Chondrocyte (in vitro differentiated cells): ENCODE measurements around the gene DZIP1. TPM values are rescaled to one million over a fixed set of nuclear protein-coding genes. Genes with fewer than 3 reads are reported as not detected.

Experiments used
- DNase-seq: peaks from one replicate; pipeline ENCODE4 v3.0.0; 2021; ENCODE audit warnings: mixed read lengths, low spot score
- H3K27ac Mint-ChIP-seq: one replicate; pipeline ENCODE4 v1.8.0; 2021; ENCODE audit warnings: mild to moderate bottlenecking, moderate library complexity, mixed read lengths; ENCODE audit not compliant: unreplicated experiment
- H3K27me3 Mint-ChIP-seq: 2 replicates; pipeline ENCODE4 v1.8.0; 2021; ENCODE audit warnings: low read depth, mixed read lengths
- H3K36me3 Mint-ChIP-seq: 2 replicates; pipeline ENCODE4 v1.8.0; 2021; ENCODE audit warnings: low read depth, mixed read lengths
- H3K4me1 Mint-ChIP-seq: 2 replicates; pipeline ENCODE4 v1.8.0; 2021; ENCODE audit warnings: low read depth, mild to moderate bottlenecking, mixed read lengths
- H3K4me3 Mint-ChIP-seq: one replicate; pipeline ENCODE4 v1.8.0; 2021; ENCODE audit warnings: mild to moderate bottlenecking, moderate library complexity, mixed read lengths; ENCODE audit not compliant: unreplicated experiment
- H3K9me3 Mint-ChIP-seq: 2 replicates; pipeline ENCODE4 v1.8.0; 2021; ENCODE audit warnings: low read depth, mixed read lengths
- total RNA-seq: library from RNA; stranded (reverse); gene quantifications from 3 replicates; pipeline ENCODE4 v1.2.1, GENCODE V29; 2021
- TF ChIP-seq, protein P1 (sequence below): fragments of 200-600 bp; sonication (generic); IDR thresholded peaks from 2 replicates; pipeline ENCODE4 v1.5.0; 2021; ENCODE audit warnings: antibody characterized with exemption, mild to moderate bottlenecking, moderate library complexity

The DZIP1 gene
- total RNA-seq, 1 donor from 2014 or later, result 42.4 TPM

DNA sequence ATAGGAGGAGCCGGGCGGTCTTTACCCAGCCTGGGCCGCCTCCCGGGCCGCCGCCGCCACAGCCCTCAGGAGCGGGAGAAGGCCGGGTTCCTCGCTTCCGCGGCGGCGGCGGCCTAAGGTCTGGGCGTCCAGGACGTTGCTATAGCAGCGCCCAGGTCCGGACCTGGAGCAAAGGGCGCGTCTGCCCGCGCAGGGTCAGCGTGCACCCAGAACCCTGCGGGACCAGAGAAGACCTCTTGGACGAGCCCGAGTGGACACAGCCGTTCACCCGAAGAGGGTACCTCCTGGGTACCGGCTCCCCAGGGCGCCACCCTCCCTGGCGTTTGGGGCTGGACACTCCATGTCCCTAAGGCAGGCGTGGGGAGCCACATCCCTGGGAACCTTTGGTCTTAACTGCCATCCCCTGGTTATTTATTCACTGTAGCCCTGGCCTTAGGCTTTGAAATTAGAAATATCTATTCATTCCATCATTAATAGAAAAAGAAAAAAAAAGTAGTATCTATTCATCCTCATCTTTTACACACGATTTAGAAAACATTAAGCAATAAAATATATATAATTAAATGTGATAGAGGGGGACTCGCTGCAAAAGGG is 2.4 kb downstream of the DZIP1 start:
- peaks cover 10% of the 10 kb centered on the region for H3K36me3 Mint-ChIP-seq
- DNase-seq, result peak; percentile 86

DNA sequence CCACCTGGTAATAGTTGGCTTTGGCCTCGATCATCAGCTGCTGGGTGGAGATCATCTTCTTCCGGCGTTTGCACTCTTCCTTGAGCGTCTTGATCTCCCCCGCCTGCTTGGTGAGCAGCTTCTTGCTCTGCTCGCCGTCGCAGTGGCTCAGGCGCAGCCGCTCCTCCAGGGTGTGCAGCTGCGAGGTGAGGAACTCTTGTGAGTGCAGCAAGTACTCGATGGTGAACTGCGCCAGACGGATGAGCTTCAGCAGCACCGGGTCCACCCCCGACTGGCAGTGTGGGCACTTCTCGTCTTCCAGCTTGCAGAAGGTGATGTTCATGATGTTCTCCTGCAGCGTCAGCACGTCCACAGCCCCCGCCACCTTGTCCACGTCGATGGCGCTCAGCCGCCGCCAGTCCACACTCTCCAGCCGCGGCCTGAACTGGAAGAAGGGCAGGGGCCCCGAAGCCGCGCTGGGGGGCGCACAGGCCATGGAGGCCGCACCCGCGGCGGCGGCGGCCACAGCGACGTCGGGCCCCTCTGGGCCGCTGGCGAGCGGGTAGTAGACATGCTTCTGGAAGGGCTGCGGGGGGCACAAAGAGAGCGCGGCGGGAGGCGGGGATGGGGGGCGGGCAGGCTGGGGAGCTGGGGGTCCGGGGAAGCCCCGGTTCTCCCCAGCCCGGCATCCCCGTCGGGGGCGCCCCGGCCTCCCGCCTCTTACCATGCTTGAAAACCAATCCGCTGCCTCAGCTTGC is 3.0 kb downstream of the DZIP1 start:
- DNase-seq, result no peak
- H3K9me3 Mint-ChIP-seq, result no peaks in the 10 kb centered on the region
- H3K27me3 Mint-ChIP-seq, result no peaks in the 10 kb centered on the region
- TF ChIP-seq, protein P1, sequence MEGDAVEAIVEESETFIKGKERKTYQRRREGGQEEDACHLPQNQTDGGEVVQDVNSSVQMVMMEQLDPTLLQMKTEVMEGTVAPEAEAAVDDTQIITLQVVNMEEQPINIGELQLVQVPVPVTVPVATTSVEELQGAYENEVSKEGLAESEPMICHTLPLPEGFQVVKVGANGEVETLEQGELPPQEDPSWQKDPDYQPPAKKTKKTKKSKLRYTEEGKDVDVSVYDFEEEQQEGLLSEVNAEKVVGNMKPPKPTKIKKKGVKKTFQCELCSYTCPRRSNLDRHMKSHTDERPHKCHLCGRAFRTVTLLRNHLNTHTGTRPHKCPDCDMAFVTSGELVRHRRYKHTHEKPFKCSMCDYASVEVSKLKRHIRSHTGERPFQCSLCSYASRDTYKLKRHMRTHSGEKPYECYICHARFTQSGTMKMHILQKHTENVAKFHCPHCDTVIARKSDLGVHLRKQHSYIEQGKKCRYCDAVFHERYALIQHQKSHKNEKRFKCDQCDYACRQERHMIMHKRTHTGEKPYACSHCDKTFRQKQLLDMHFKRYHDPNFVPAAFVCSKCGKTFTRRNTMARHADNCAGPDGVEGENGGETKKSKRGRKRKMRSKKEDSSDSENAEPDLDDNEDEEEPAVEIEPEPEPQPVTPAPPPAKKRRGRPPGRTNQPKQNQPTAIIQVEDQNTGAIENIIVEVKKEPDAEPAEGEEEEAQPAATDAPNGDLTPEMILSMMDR, result no peak
- peaks cover 34% of the 10 kb centered on the region for H3K4me1 Mint-ChIP-seq
- H3K4me3 Mint-ChIP-seq, result peak overlapping the region; percentile 83
- peak overlapping the region; percentile 57 for H3K27ac Mint-ChIP-seq
- H3K36me3 Mint-ChIP-seq, result peaks cover 16% of the 10 kb centered on the region

More for the DNA sequence above, 2.4 kb downstream of the DZIP1 start:
- no peaks in the 10 kb centered on the region for H3K9me3 Mint-ChIP-seq
- H3K4me3 Mint-ChIP-seq, result peak overlapping the region; percentile 83
- no peak overlapping the region for H3K27ac Mint-ChIP-seq
- TF ChIP-seq, protein P1, result no peak
- H3K27me3 Mint-ChIP-seq, result no peaks in the 10 kb centered on the region
- peaks cover 35% of the 10 kb centered on the region for H3K4me1 Mint-ChIP-seq

DNA sequence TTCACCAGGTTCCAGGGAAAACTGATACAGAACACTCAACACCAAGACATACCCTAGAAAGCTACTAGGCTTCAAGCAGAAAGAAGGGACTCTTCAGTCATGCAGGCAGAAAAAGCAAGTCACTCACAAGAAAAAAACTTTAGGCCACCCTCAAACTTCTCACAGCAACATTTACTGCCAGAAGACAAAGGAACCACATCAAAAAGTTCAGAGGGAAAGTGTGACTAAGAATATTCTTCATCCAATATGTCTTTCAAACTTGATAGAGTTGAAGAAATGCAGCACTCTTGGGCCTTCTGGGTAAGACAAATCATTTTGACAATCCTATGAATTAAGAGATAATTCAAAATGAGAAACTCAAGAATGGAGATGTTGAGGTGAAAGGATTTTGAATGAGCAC is 7.7 kb downstream of the DZIP1 start:
- DNase-seq, result no peak
- no peaks in the 10 kb centered on the region for H3K27me3 Mint-ChIP-seq
- H3K27ac Mint-ChIP-seq, result no peak overlapping the region
- no peak overlapping the region for H3K4me3 Mint-ChIP-seq
- peaks cover 37% of the 10 kb centered on the region for H3K36me3 Mint-ChIP-seq
- TF ChIP-seq, protein P1, result no peak
- H3K4me1 Mint-ChIP-seq, result peaks cover 19% of the 10 kb centered on the region
- no peaks in the 10 kb centered on the region for H3K9me3 Mint-ChIP-seq

DNA sequence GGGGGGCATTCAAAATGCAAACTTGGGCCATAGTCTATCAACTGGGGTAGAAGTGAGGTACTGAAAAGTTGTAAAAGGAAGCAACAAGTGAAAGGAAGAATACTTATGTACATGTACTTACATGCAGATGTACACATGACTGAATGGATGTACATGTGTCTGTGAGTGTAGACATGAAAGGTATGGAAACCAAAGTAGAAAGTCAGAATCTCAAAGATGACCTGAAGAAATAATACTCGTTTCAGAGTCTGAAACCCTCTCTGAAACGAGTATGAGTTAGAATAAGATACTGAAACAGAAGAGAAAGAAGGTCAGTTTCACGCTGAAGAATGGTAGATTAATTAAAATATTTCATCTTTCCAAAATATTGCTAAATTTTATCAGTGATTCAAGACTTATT is 13.9 kb downstream of the DZIP1 start:
- Mint-ChIP-seq H3K4me1 (peaks cover 18% of the 10 kb centered on the region), H3K9me3 (peaks cover 10% of the 10 kb centered on the region), H3K27me3 (no peaks in the 10 kb centered on the region)

DNA sequence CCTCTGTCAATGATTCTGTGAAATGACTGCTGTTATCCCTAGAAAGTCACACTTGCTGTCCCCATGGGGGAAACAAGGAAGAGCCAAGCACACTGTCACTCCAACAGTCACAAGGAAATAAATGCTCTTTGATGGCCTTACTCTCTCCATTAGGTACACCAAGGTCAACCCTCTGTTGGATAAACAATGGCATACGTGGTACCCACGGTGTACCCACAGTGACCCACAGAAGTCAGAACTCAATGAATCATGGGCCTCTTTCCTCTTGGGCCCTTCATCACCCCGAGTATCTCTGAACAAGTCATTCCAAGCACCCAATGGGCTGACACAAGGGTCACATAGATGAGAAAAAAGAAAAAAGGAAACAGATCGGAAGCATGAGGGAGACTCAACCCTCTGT is 15.4 kb downstream of the DZIP1 start:
- TF ChIP-seq, protein P1, result no peak
- Mint-ChIP-seq H3K4me1 (peaks cover 19% of the 10 kb centered on the region), H3K27ac (no peak overlapping the region), H3K27me3 (no peaks in the 10 kb centered on the region), H3K4me3 (no peak overlapping the region), H3K36me3 (peaks cover 64% of the 10 kb centered on the region), H3K9me3 (peaks cover 10% of the 10 kb centered on the region)
- DNase-seq, result no peak

More for the DNA sequence above, 13.9 kb downstream of the DZIP1 start:
- DNase-seq, result no peak
- TF ChIP-seq, protein P1, result no peak
- Mint-ChIP-seq H3K27ac (no peak overlapping the region), H3K36me3 (peaks cover 66% of the 10 kb centered on the region), H3K4me3 (no peak overlapping the region)
